ENCODE measurements around the gene FGGY. TPM values are rescaled to one million over a fixed set of nuclear protein-coding genes. Genes with fewer than 3 reads are reported as not detected.
"Not testable (repeated sequence)": the region's sequence is repeated elsewhere in the genome, so short reads cannot be mapped to it uniquely, and the experiment has no call there.

FGGY gene
- total RNA-seq, 1 donor from 2014 or later = 38.8 TPM

GRCh38 chr1:59545830-59546229, 248.9 kb downstream of the FGGY start:
- DNase-seq (ENCODE audit: low spot score) = no peak

- DNase-seq (ENCODE audit: low spot score) = no peak
Measured at GRCh38 chr1:59549066-59549837, 252.4 kb downstream of the FGGY start.

DNA sequence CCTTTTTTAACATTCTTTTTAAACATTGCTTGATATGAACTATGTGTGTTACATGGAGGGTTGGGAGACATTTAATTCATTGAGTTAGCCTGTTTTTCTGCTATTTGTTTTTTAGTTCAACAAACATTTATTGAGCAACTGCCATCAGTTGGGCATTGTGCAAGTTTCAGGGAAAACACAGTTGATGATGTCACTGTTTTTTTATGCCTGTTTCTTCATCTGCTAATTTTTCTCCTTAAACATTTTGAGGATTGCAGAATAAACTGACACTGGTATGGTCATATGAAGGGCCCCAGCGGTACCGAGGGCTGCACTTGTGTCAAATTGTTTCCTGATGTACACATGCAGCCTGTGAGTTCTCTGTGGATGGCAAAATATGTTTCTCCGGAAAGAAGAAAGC, 253.0 kb downstream of the FGGY start:
- no peak for DNase-seq (ENCODE audit: low spot score)

DNA sequence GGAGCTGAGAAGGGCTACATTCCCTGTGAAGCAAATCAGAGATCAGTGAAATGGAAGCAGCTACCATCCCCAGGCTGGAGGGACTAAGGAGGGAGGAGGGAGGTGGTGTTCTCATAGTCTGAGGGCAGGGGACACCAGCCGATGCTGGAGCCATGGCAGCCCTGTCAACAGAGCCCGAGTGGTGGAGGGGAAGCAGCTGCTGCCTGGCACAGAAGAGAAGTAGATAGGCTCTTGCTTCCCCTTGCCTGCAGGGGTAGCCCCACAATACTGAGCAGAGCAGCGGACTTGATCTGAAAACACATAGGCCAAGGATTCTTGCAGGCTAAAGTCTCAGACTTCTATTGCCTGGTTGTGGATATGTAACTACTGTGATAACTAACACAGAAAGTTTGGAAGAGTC, 255.1 kb downstream of the FGGY start:
- no peak for DNase-seq (ENCODE audit: low spot score)

GRCh38 chr1:59553371-59553770, 256.5 kb downstream of the FGGY start:
- DNase-seq (ENCODE audit: low spot score) = no peak

DNA sequence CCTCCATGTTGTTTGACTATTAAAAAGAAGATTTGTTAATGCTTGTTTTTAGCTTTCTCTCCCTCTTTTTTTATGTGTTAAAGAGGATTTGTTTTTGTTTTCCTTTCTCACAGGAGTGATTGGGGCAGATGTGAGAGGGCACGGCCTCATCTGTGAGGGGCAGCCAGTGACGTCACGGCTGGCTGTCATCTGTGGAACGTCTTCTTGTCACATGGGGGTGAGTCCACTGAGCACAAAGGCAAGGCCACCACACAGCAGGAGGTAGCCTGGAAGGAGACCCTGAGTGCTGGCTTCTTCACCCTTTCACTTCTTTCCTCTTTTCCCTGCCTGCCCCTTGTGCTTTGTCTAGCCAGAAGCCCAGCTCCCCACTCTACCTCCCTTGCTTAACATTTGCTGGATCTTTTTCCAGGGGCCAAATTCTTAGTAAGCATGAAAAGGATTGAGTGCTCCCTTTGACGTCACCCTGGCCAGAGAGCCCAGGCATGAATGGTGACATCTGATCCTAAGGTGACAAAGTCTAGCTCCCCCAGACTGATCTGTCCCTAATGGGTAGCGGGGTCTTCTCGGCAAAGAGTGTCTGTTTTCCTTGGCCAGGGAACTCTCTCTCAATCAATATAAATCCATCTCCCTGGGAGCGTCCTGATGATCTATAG, 257.2 kb downstream of the FGGY start:
- DNase-seq (ENCODE audit: low spot score) = no peak

- no peak for DNase-seq (ENCODE audit: low spot score)
Measured at GRCh38 chr1:59554752-59555151, 257.9 kb downstream of the FGGY start.

- DNase-seq (ENCODE audit: low spot score) = no peak
Measured at GRCh38 chr1:59556398-59556797, 259.5 kb downstream of the FGGY start.

- no peak for DNase-seq (ENCODE audit: low spot score)
Measured at GRCh38 chr1:59556802-59557548, 260.1 kb downstream of the FGGY start.

GRCh38 chr1:59557549-59557885, 260.6 kb downstream of the FGGY start:
- no peak for DNase-seq (ENCODE audit: low spot score)

DNA sequence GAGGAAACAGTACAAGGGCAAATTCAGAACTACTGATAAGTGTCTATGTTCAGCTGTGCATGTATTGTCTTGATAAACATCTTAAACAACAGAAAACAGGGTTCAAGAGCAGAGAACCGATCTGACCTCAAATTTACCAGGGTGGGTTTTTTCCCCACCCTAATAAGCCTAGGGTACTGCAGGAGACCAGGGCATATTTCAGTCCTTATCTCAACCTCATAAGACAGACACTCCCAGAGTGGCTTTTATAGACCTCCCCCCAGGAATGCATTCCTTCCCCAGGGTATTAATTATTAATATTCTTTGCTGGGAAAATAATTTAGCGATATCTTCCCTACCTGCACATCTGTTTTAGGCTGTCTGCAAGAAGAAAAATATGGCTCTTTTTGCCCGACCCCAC, 261.7 kb downstream of the FGGY start:
- DNase-seq (ENCODE audit: low spot score) = not testable (repeated sequence)

DNA sequence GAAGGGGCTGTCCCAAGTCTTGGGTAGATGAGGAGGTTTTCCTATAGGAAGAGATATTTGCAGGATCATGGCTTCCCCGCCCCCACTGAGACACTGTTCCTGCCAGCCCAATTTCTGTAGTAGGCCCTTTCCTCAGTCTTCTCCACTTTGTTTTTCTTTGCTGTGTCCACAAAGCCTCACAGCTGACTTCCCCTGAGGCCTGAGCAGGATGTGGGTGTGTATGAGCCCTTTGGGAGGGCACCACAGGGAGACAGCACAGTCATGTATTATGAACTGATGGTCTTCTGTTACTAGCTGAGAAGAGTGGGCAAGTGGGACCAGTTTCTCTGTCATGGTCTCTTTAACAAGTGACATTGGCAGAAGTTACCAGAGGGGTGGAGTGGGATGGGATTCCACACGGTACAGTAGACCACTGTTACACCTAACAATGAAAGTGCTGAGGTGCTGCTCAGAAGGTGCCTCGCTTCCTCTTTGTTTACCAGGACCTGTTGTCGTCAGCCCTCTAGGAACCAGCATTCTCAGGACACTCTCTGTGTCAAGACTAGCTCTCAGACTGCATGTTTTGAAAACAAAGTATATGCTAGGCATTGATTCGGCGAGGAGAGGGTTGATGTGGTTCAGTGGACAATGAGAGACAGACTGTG, 264.0 kb downstream of the FGGY start:
- no peak for DNase-seq (ENCODE audit: low spot score)

- DNase-seq (ENCODE audit: low spot score) = no peak
Measured at GRCh38 chr1:59561796-59562195, 264.9 kb downstream of the FGGY start.

DNA sequence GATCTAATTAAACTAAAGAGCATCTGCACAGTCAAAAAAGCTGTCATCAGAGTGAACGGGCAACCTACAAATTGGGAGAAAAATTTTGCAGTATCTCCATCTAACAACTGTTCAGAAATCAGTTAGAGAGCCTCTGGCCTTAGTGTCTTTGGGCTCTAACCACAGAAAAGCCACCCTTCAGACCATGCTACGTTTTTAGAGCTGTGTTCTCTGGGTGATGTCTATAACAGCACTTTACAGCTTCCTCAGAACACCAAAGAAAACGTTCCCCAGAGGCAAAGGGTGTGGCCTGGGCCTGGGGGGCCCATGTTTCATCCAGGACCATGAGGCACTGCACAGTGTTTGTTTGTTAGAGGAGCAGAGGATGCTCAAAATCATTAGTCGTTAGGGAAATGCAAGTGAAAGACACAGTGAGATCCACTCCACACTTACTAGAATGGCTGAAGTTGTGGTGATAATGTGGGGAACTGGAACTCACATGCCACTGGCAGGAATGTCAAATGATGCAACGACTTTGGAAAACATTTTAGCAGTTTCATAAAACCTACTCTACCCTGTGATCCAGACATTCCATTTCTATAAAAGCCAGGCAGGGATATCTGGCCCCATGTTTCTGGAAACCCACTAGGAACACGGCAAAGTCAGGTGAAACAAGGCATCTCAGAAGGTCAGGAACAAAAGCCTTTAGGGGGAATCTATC, 267.4 kb downstream of the FGGY start:
- no peak for DNase-seq (ENCODE audit: low spot score)

GRCh38 chr1:59565611-59566410, 268.9 kb downstream of the FGGY start:
- DNase-seq (ENCODE audit: low spot score) = no peak

GRCh38 chr1:59568158-59568935, 271.5 kb downstream of the FGGY start:
- no peak for DNase-seq (ENCODE audit: low spot score)

GRCh38 chr1:59569198-59569597, 272.3 kb downstream of the FGGY start:
- DNase-seq (ENCODE audit: low spot score) = no peak

GRCh38 chr1:59570524-59570923, 273.6 kb downstream of the FGGY start:
- no peak for DNase-seq (ENCODE audit: low spot score)

- DNase-seq (ENCODE audit: low spot score) = no peak
Measured at GRCh38 chr1:59574085-59574484, 277.2 kb downstream of the FGGY start.

DNA sequence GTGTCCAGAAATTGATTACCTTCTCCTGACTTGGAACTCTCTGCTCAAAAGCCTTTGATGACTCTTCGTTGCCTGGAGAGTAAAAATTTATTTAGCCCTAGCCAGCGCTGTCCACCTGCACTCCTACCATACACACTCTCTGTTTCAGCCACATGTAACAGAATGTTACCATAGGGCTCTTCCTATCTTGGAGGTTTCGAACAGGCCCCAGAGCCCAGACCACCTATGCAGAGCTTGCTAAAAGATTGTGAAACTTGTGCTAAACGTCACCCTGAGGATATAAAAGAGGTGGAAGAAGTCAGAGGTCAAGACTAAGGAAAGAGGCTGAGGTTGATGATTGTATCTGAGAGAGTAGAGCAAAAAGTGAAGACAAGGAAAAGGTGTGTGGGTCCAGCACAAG, 280.9 kb downstream of the FGGY start:
- DNase-seq (ENCODE audit: low spot score) = no peak

Data from ureter (tissue), 1 donor.